ENCODE results near the gene RAD54L2.

Gene RAD54L2

GRCh38 chr3:51538459-51539290 lies at the start of gene RAD54L2:
Gene RAD54L2, plus strand, starts transcription at chr3:51538719. Its CDS starts 51,702 bp downstream, at chr3:51590421.
- Histone ChIP-seq H3K9ac (ENCODE audit: low read length in 2 of 2) (peak within 1 kb of the TSS; percentile 97), H3K4me1 (ENCODE audit: control insufficient read depth, insufficient read depth, low read length) (peaks cover 16% of the 10 kb centered on the region), H3K27me3 (ENCODE audit: control insufficient read depth in 1 of 2, insufficient read depth in 2 of 2, low read length in 2 of 2) (no peaks in the 10 kb centered on the region), H3K9me3 (ENCODE audit: control insufficient read depth in 2 of 2, low read length in 2 of 2) (no peaks in the 10 kb centered on the region), H3K4me3 (ENCODE audit: low read length in 2 of 2) (peak within 1 kb of the TSS; percentile 86 to 99), H3K36me3 (ENCODE audit: control insufficient read depth in 2 of 2, insufficient read depth in 2 of 2, low read length in 2 of 2) (peaks cover 0 to 4% of the 10 kb centered on the region in 2 donors), H3K27ac (ENCODE audit: low read length) (peak within 1 kb of the TSS; percentile 80)

GRCh38 chr3:51498876-51499738 lies 39.4 kb upstream of the RAD54L2 start:
- Histone ChIP-seq H3K27ac (ENCODE audit: low read length) (peak overlapping the region; percentile 95), H3K9ac (ENCODE audit: low read length in 2 of 2) (peak overlapping the region; percentile 81 to 95), H3K27me3 (ENCODE audit: control insufficient read depth in 1 of 2, insufficient read depth in 2 of 2, low read length in 2 of 2) (no peaks in the 10 kb centered on the region), H3K4me1 (ENCODE audit: control insufficient read depth, insufficient read depth, low read length) (peaks cover 18% of the 10 kb centered on the region), H3K36me3 (ENCODE audit: control insufficient read depth in 2 of 2, insufficient read depth in 2 of 2, low read length in 2 of 2) (peaks cover 0 to 3% of the 10 kb centered on the region in 2 donors), H3K4me3 (ENCODE audit: low read length in 2 of 2) (peak overlapping the region; percentile 84 to 88), H3K9me3 (ENCODE audit: control insufficient read depth in 2 of 2, low read length in 2 of 2) (no peaks in the 10 kb centered on the region)

GRCh38 chr3:51500632-51501131 lies 37.8 kb upstream of the RAD54L2 start:
- Histone ChIP-seq H3K9ac (ENCODE audit: low read length in 2 of 2) (peak overlapping the region in 1 of 2 donors; percentile 55), H3K27me3 (ENCODE audit: control insufficient read depth in 1 of 2, insufficient read depth in 2 of 2, low read length in 2 of 2) (no peaks in the 10 kb centered on the region), H3K4me1 (ENCODE audit: control insufficient read depth, insufficient read depth, low read length) (peaks cover 18% of the 10 kb centered on the region), H3K4me3 (ENCODE audit: low read length in 2 of 2) (peak overlapping the region in 1 of 2 donors; percentile 88), H3K36me3 (ENCODE audit: control insufficient read depth in 2 of 2, insufficient read depth in 2 of 2, low read length in 2 of 2) (peaks cover 0 to 3% of the 10 kb centered on the region in 2 donors), H3K27ac (ENCODE audit: low read length) (peak overlapping the region; percentile 86), H3K9me3 (ENCODE audit: control insufficient read depth in 2 of 2, low read length in 2 of 2) (no peaks in the 10 kb centered on the region)

- Histone ChIP-seq H3K9ac (ENCODE audit: low read length in 2 of 2) (peak overlapping the region in 1 of 2 donors; percentile 51), H3K4me1 (ENCODE audit: control insufficient read depth, insufficient read depth, low read length) (peaks cover 18% of the 10 kb centered on the region), H3K4me3 (ENCODE audit: low read length in 2 of 2) (no peak overlapping the region), H3K36me3 (ENCODE audit: control insufficient read depth in 2 of 2, insufficient read depth in 2 of 2, low read length in 2 of 2) (no peaks in the 10 kb centered on the region), H3K27me3 (ENCODE audit: control insufficient read depth in 1 of 2, insufficient read depth in 2 of 2, low read length in 2 of 2) (no peaks in the 10 kb centered on the region), H3K27ac (ENCODE audit: low read length) (no peak overlapping the region), H3K9me3 (ENCODE audit: control insufficient read depth in 2 of 2, low read length in 2 of 2) (no peaks in the 10 kb centered on the region)
Measured at GRCh38 chr3:51501833-51502561, 36.5 kb upstream of the RAD54L2 start.

- Histone ChIP-seq H3K4me1 (ENCODE audit: control insufficient read depth, insufficient read depth, low read length) (peaks cover 18% of the 10 kb centered on the region), H3K9ac (ENCODE audit: low read length in 2 of 2) (no peak overlapping the region), H3K36me3 (ENCODE audit: control insufficient read depth in 2 of 2, insufficient read depth in 2 of 2, low read length in 2 of 2) (no peaks in the 10 kb centered on the region), H3K27ac (ENCODE audit: low read length) (no peak overlapping the region), H3K9me3 (ENCODE audit: control insufficient read depth in 2 of 2, low read length in 2 of 2) (no peaks in the 10 kb centered on the region), H3K27me3 (ENCODE audit: control insufficient read depth in 1 of 2, insufficient read depth in 2 of 2, low read length in 2 of 2) (no peaks in the 10 kb centered on the region), H3K4me3 (ENCODE audit: low read length in 2 of 2) (no peak overlapping the region)
Measured at GRCh38 chr3:51502562-51502910, 36.0 kb upstream of the RAD54L2 start.

GRCh38 chr3:51503007-51503406 lies 35.5 kb upstream of the RAD54L2 start:
- Histone ChIP-seq H3K4me3 (ENCODE audit: low read length in 2 of 2) (no peak overlapping the region), H3K9ac (ENCODE audit: low read length in 2 of 2) (no peak overlapping the region), H3K9me3 (ENCODE audit: control insufficient read depth in 2 of 2, low read length in 2 of 2) (no peaks in the 10 kb centered on the region), H3K27me3 (ENCODE audit: control insufficient read depth in 1 of 2, insufficient read depth in 2 of 2, low read length in 2 of 2) (no peaks in the 10 kb centered on the region), H3K27ac (ENCODE audit: low read length) (no peak overlapping the region), H3K4me1 (ENCODE audit: control insufficient read depth, insufficient read depth, low read length) (peaks cover 18% of the 10 kb centered on the region), H3K36me3 (ENCODE audit: control insufficient read depth in 2 of 2, insufficient read depth in 2 of 2, low read length in 2 of 2) (no peaks in the 10 kb centered on the region)

GRCh38 chr3:51508255-51508654 lies 30.3 kb upstream of the RAD54L2 start:
- H3K27ac ChIP-seq (ENCODE audit: low read length): no peak overlapping the region
- no peaks in the 10 kb centered on the region for H3K27me3 ChIP-seq (ENCODE audit: control insufficient read depth in 1 of 2, insufficient read depth in 2 of 2, low read length in 2 of 2)
- H3K9ac ChIP-seq (ENCODE audit: low read length in 2 of 2): no peak overlapping the region
- H3K4me1 ChIP-seq (ENCODE audit: control insufficient read depth, insufficient read depth, low read length): no peaks in the 10 kb centered on the region
- H3K4me3 ChIP-seq (ENCODE audit: low read length in 2 of 2): no peak overlapping the region
- no peaks in the 10 kb centered on the region for H3K36me3 ChIP-seq (ENCODE audit: control insufficient read depth in 2 of 2, insufficient read depth in 2 of 2, low read length in 2 of 2)
- H3K9me3 ChIP-seq (ENCODE audit: control insufficient read depth in 2 of 2, low read length in 2 of 2): no peaks in the 10 kb centered on the region

GRCh38 chr3:51510996-51511395 lies 27.5 kb upstream of the RAD54L2 start:
- no peak overlapping the region for H3K4me3 ChIP-seq (ENCODE audit: low read length in 2 of 2)

GRCh38 chr3:51514210-51514609 lies 24.3 kb upstream of the RAD54L2 start:
- Histone ChIP-seq H3K4me1 (ENCODE audit: control insufficient read depth, insufficient read depth, low read length) (no peaks in the 10 kb centered on the region), H3K36me3 (ENCODE audit: control insufficient read depth in 2 of 2, insufficient read depth in 2 of 2, low read length in 2 of 2) (no peaks in the 10 kb centered on the region), H3K9ac (ENCODE audit: low read length in 2 of 2) (no peak overlapping the region), H3K27me3 (ENCODE audit: control insufficient read depth in 1 of 2, insufficient read depth in 2 of 2, low read length in 2 of 2) (no peaks in the 10 kb centered on the region), H3K27ac (ENCODE audit: low read length) (no peak overlapping the region), H3K4me3 (ENCODE audit: low read length in 2 of 2) (no peak overlapping the region), H3K9me3 (ENCODE audit: control insufficient read depth in 2 of 2, low read length in 2 of 2) (no peaks in the 10 kb centered on the region)

More at GRCh38 chr3:51510996-51511395, 27.5 kb upstream of the RAD54L2 start:
- Histone ChIP-seq H3K9me3 (ENCODE audit: control insufficient read depth in 2 of 2, low read length in 2 of 2) (no peaks in the 10 kb centered on the region), H3K27ac (ENCODE audit: low read length) (no peak overlapping the region), H3K36me3 (ENCODE audit: control insufficient read depth in 2 of 2, insufficient read depth in 2 of 2, low read length in 2 of 2) (no peaks in the 10 kb centered on the region), H3K4me1 (ENCODE audit: control insufficient read depth, insufficient read depth, low read length) (no peaks in the 10 kb centered on the region), H3K27me3 (ENCODE audit: control insufficient read depth in 1 of 2, insufficient read depth in 2 of 2, low read length in 2 of 2) (no peaks in the 10 kb centered on the region), H3K9ac (ENCODE audit: low read length in 2 of 2) (no peak overlapping the region)

- H3K4me1 ChIP-seq (ENCODE audit: control insufficient read depth, insufficient read depth, low read length): no peaks in the 10 kb centered on the region
- H3K27ac ChIP-seq (ENCODE audit: low read length): no peak overlapping the region
- no peak overlapping the region for H3K9ac ChIP-seq (ENCODE audit: low read length in 2 of 2)
- H3K9me3 ChIP-seq (ENCODE audit: control insufficient read depth in 2 of 2, low read length in 2 of 2): no peaks in the 10 kb centered on the region
- no peaks in the 10 kb centered on the region for H3K36me3 ChIP-seq (ENCODE audit: control insufficient read depth in 2 of 2, insufficient read depth in 2 of 2, low read length in 2 of 2)
- H3K4me3 ChIP-seq (ENCODE audit: low read length in 2 of 2): no peak overlapping the region
- no peaks in the 10 kb centered on the region for H3K27me3 ChIP-seq (ENCODE audit: control insufficient read depth in 1 of 2, insufficient read depth in 2 of 2, low read length in 2 of 2)
Measured at GRCh38 chr3:51519848-51520247, 18.7 kb upstream of the RAD54L2 start.

Data from stomach smooth muscle (tissue), 2 donors.